Activated CD4-positive, alpha-beta T cell treated with anti-CD3 and anti-CD28 coated beads for 36 hours (primary cell): ENCODE results near the gene CASP5. TPM values are rescaled to one million over a fixed set of nuclear protein-coding genes. Genes with fewer than 3 reads are reported as not detected.
A peak's percentile ranks its signal among the peaks of the same experiment; 100 is the strongest.
"Not testable (repeated sequence)": the region's sequence is repeated elsewhere in the genome, so short reads cannot be mapped to it uniquely, and the experiment has no call there.

ENCODE experiments used
- ATAC-seq: fragments of 200-7000 bp; cut with Tn5 transposase; one replicate; pipeline ENCODE4 v1.10.0; 2021; ENCODE audit warnings: mild to moderate bottlenecking, moderate library complexity
- CTCF ChIA-PET: fragments of 350-600 bp; sonication (Branson Sonifier 250); formaldehyde crosslinking; loops from one replicate; lab custom pipeline; 2021; ENCODE audit warnings: antibody characterized with exemption; lab: Charles Lee
- POLR2A ChIA-PET: fragments of 350-600 bp; sonication (Branson Sonifier 250); formaldehyde crosslinking; loops from one replicate; lab custom pipeline; 2021; ENCODE audit warnings: antibody characterized with exemption, inconsistent platforms; lab: Charles Lee
- DNase-seq: peaks from one replicate; pipeline ENCODE4 v3.0.0-alpha.2; 2020
- H3K27ac Mint-ChIP-seq: one replicate; pipeline ENCODE4 v1.8.0; 2021; ENCODE audit warnings: mixed read lengths
- H3K27me3 Mint-ChIP-seq: one replicate; pipeline ENCODE4 v1.8.0; 2021; ENCODE audit warnings: mixed read lengths
- H3K36me3 Mint-ChIP-seq: one replicate; pipeline ENCODE4 v1.8.0; 2021; ENCODE audit warnings: low read depth, mixed read lengths
- H3K4me1 Mint-ChIP-seq: one replicate; pipeline ENCODE4 v1.8.0; 2021; ENCODE audit warnings: mixed read lengths
- H3K4me3 Mint-ChIP-seq: one replicate; pipeline ENCODE4 v1.8.0; 2021; ENCODE audit warnings: mild to moderate bottlenecking, moderate library complexity, mixed read lengths
- H3K9me3 Mint-ChIP-seq: one replicate; pipeline ENCODE4 v1.8.0; 2021; ENCODE audit warnings: low read depth, mixed read lengths
- intact Hi-C, 2 experiments: fragments of 100-400 bp; cut with DNase I in 1 of 2; cut with micrococcal nuclease in 1 of 2; formaldehyde crosslinking; loops; one replicate each; pipeline versions ENCODE4 v1.14.2 to v1.15.1; 2022 to 2024; cut with DNase I, micrococcal nuclease
- total RNA-seq, 2 experiments: library from RNA; stranded (reverse); gene quantifications; one replicate each; pipeline ENCODE4 v1.2.3, GENCODE V29; 2021

The CASP5 gene
- total RNA-seq, 2 experiments from 2014 or later = not detected

GRCh38 chr11:105049481-105049880 lies 26.5 kb upstream of the CASP5 start:
- no peak overlapping the region for H3K4me3 Mint-ChIP-seq
- ChIA-PET POLR2A (no interaction called here), CTCF (interaction anchor here (0.6 kb wide), 1 partner anchor 511 kb away, joined by 3 read pairs; no protein-coding TSS in a partner anchor)
- no peaks in the 10 kb centered on the region for H3K27me3 Mint-ChIP-seq
- no peak for DNase-seq
- H3K9me3 Mint-ChIP-seq = no peaks in the 10 kb centered on the region
- intact Hi-C loops = loop anchor here in 1 of 2 experiments (5.0 kb wide), 1 partner anchor 973 kb away; the partner anchor contains the start of gene MSANTD4
- H3K27ac Mint-ChIP-seq = no peak overlapping the region
- no peak for ATAC-seq
- no peaks in the 10 kb centered on the region for H3K36me3 Mint-ChIP-seq
- peaks cover 22% of the 10 kb centered on the region for H3K4me1 Mint-ChIP-seq

GRCh38 chr11:105046898-105047579 lies 24.1 kb upstream of the CASP5 start:
- peaks cover 40% of the 10 kb centered on the region for H3K4me1 Mint-ChIP-seq
- DNase-seq (no peak), ATAC-seq (no peak)
- ChIA-PET POLR2A (no interaction called here), CTCF (no interaction called here)
- intact Hi-C loops = loop anchor here in 1 of 2 experiments (5.0 kb wide), 1 partner anchor 975 kb away; the partner anchor contains the start of gene MSANTD4
- no peaks in the 10 kb centered on the region for H3K27me3 Mint-ChIP-seq
- H3K9me3 Mint-ChIP-seq = no peaks in the 10 kb centered on the region
- no peak overlapping the region for H3K27ac Mint-ChIP-seq
- H3K4me3 Mint-ChIP-seq = no peak overlapping the region
- H3K36me3 Mint-ChIP-seq = peaks cover 2% of the 10 kb centered on the region

- no peaks in the 10 kb centered on the region for H3K27me3 Mint-ChIP-seq
- peaks cover 3% of the 10 kb centered on the region for H3K36me3 Mint-ChIP-seq
- peak overlapping the region; percentile 66 for H3K27ac Mint-ChIP-seq
- peak overlapping the region; percentile 32 for H3K4me3 Mint-ChIP-seq
- intact Hi-C loops = loop anchor here (2.0 to 5.0 kb wide), 2 partner anchors 77 to 977 kb away; partner anchors contain the start of genes CASP4 (in 1 of the 2) and MSANTD4 (in 1 of the 2)
- no peaks in the 10 kb centered on the region for H3K9me3 Mint-ChIP-seq
- peaks cover 45% of the 10 kb centered on the region for H3K4me1 Mint-ChIP-seq
- CTCF ChIA-PET = no interaction called here
- POLR2A ChIA-PET = no interaction called here
- DNase-seq (no peak), ATAC-seq (no peak)
These were observed 22.8 kb upstream of the CASP5 start for GRCh38 chr11:105045676-105046296.

DNA sequence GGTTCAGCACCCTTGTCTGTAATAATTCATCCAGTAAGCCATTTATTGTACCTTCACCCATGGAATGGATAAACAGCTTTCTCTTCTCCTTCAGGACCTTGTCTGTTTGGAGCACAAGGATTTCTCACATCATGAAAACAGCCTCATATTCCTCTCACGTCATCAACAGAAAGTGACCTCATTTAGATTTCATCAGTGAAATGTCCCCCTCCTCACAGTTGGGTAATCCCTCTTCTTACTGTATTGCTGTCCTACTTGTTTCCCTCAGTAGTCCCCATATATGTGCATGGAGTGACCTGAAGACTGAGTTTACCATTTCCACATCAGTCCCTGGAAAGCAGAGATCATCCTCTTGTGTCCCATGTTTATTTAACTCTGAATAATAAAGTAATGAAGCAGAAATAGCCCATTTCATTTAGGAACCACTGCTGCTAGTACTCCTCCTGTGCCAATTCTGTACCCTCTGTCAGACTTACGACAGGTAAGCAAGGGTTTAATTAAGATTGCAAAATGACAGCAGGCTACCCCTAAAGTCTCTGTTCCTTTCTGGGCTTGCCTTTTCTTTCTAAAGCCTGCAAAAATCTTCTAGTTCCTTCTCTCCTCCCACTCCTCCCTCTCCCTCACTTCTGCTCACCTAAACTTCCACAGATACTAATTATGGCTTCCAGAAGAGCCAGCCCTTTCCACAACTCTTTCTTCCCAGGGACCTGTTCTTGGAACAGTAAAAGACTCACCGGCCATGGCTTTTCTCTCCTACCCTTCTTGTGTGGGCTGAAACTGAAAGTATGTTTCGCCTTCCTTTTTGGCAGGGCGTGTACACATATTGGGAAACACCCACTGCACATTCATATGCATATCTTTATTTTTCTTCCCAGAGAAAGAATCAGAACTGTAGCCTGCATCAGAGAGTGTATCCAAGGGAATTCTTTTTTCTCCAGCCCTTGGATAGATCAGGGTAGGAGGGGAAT lies 21.9 kb upstream of the CASP5 start, which contains the start of gene CARD16:
TSS of gene CARD16 (minus strand) at position 779 of the 968 bp plus-strand sequence. CDS start at position 741, 38 bp downstream.
- H3K4me3 Mint-ChIP-seq = peak within 1 kb of the TSS; percentile 72
- intact Hi-C loops = loop anchor here (1.0 to 5.0 kb wide), 3 partner anchors 10 to 977 kb away; partner anchors contain the start of genes CASP1 (in 1 of the 2), CASP4 (in 1 of the 2) and MSANTD4 (in 1 of the 2)

GRCh38 chr11:105042178-105042577 lies 19.2 kb upstream of the CASP5 start:
- Mint-ChIP-seq H3K4me3 (no peak overlapping the region), H3K36me3 (peaks cover 17% of the 10 kb centered on the region), H3K4me1 (peaks cover 48% of the 10 kb centered on the region), H3K9me3 (no peaks in the 10 kb centered on the region), H3K27ac (no peak overlapping the region), H3K27me3 (no peaks in the 10 kb centered on the region)
- DNase-seq (no peak), ATAC-seq (no peak)
- ChIA-PET POLR2A (no interaction called here), CTCF (no interaction called here)
- intact Hi-C loops = no loop called here

More for the DNA sequence above, 21.9 kb upstream of the CASP5 start, which contains the start of gene CARD16:
- peak; percentile 92 for ATAC-seq
- CTCF ChIA-PET = interaction anchor here (0.7 kb wide), 1 partner anchor 14 kb away, joined by 3 read pairs; no protein-coding TSS in a partner anchor
- peak; percentile 51 for DNase-seq
- H3K9me3 Mint-ChIP-seq, H3K27me3 Mint-ChIP-seq, H3K36me3 Mint-ChIP-seq, POLR2A ChIA-PET: not testable (repeated sequence)
- peak within 1 kb of the TSS; percentile 94 for H3K27ac Mint-ChIP-seq
- peaks cover 45% of the 10 kb centered on the region for H3K4me1 Mint-ChIP-seq

GRCh38 chr11:105040703-105041102 lies 17.7 kb upstream of the CASP5 start:
- DNase-seq (no peak), ATAC-seq (no peak)
- Mint-ChIP-seq H3K9me3 (no peaks in the 10 kb centered on the region), H3K4me3 (no peak overlapping the region), H3K27ac (no peak overlapping the region), H3K4me1 (peaks cover 43% of the 10 kb centered on the region), H3K36me3 (peaks cover 17% of the 10 kb centered on the region), H3K27me3 (no peaks in the 10 kb centered on the region)
- intact Hi-C loops = no loop called here
- ChIA-PET CTCF (no interaction called here), POLR2A (no interaction called here)

- ChIA-PET POLR2A (no interaction called here), CTCF (no interaction called here)
- intact Hi-C loops = loop anchor here in 1 of 2 experiments (1.0 kb wide), 1 partner anchor 9 kb away; no protein-coding TSS in a partner anchor
- peak within 1 kb of the TSS; percentile 95 for H3K27ac Mint-ChIP-seq
- peaks cover 23% of the 10 kb centered on the region for H3K36me3 Mint-ChIP-seq
- DNase-seq (peak; percentile 44), ATAC-seq (peak; percentile 79)
- peak within 1 kb of the TSS; percentile 75 for H3K4me3 Mint-ChIP-seq
- no peaks in the 10 kb centered on the region for H3K27me3 Mint-ChIP-seq
- H3K4me1 Mint-ChIP-seq = peaks cover 49% of the 10 kb centered on the region
- no peaks in the 10 kb centered on the region for H3K9me3 Mint-ChIP-seq
These were observed 12.0 kb upstream of the CASP5 start, which contains the start of gene CASP1 for GRCh38 chr11:105034813-105035620. Gene CASP1, minus strand, starts transcription at chr11:105035144. Its CDS starts 31 bp downstream, at chr11:105035113.

GRCh38 chr11:105034388-105034787 lies 11.4 kb upstream of the CASP5 start:
- CTCF ChIA-PET = interaction anchor here (0.6 kb wide), 1 partner anchor 87 kb away, joined by 3 read pairs; no protein-coding TSS in a partner anchor
- intact Hi-C loops, H3K27me3 Mint-ChIP-seq, POLR2A ChIA-PET, DNase-seq, H3K9me3 Mint-ChIP-seq: not testable (repeated sequence)
- H3K27ac Mint-ChIP-seq = peak overlapping the region; percentile 95
- ATAC-seq = peak; percentile 20
- peaks cover 51% of the 10 kb centered on the region for H3K4me1 Mint-ChIP-seq
- H3K4me3 Mint-ChIP-seq = peak overlapping the region; percentile 75
- H3K36me3 Mint-ChIP-seq = peaks cover 26% of the 10 kb centered on the region

- intact Hi-C loops = no loop called here
- Mint-ChIP-seq H3K27me3 (no peaks in the 10 kb centered on the region), H3K4me1 (peaks cover 52% of the 10 kb centered on the region), H3K36me3 (peaks cover 30% of the 10 kb centered on the region), H3K27ac (peak overlapping the region; percentile 95), H3K9me3 (no peaks in the 10 kb centered on the region), H3K4me3 (peak overlapping the region; percentile 75)
- CTCF ChIA-PET = interaction anchor here (0.6 to 0.7 kb wide), 2 partner anchors 87 to 152 kb away, joined by 3 read pairs; no protein-coding TSS in a partner anchor
- DNase-seq = no peak
- POLR2A ChIA-PET = no interaction called here
- peak; percentile 49 for ATAC-seq
These were observed 10.8 kb upstream of the CASP5 start for GRCh38 chr11:105033781-105034180.

GRCh38 chr11:105033343-105033742 lies 10.4 kb upstream of the CASP5 start:
- POLR2A ChIA-PET = no interaction called here
- CTCF ChIA-PET = interaction anchor here (0.7 kb wide), 1 partner anchor 151 kb away, joined by 3 read pairs; no protein-coding TSS in a partner anchor
- peak; percentile 28 for ATAC-seq
- Mint-ChIP-seq H3K4me1 (peaks cover 52% of the 10 kb centered on the region), H3K27ac (peak overlapping the region; percentile 61), H3K9me3 (no peaks in the 10 kb centered on the region), H3K4me3 (peak overlapping the region; percentile 75), H3K36me3 (peaks cover 33% of the 10 kb centered on the region), H3K27me3 (no peaks in the 10 kb centered on the region)
- intact Hi-C loops = no loop called here
- DNase-seq = no peak
